OCI-LY1 (cell line): ENCODE data around the gene WDR43.

Experiments used
- CTCF ChIP-seq: fragments of 200-600 bp; sonication (generic), shearing (Covaris generic); IDR thresholded peaks from 2 replicates; pipeline ENCODE4 v1.5.1; 2017; ENCODE audit warnings: mild to moderate bottlenecking, antibody characterized with exemption, low read length, moderate library complexity, mixed read lengths
- EZH2 ChIP-seq: fragments of 200-600 bp; sonication (generic), shearing (Covaris generic); IDR thresholded peaks from 2 replicates; pipeline ENCODE4 v1.8.0; 2017; ENCODE audit warnings: borderline replicate concordance, mixed run types, mild to moderate bottlenecking, antibody characterized with exemption, low read length, moderate library complexity, mixed read lengths

- TF ChIP-seq CTCF: no peak
- TF ChIP-seq EZH2: no peak
Measured at GRCh38 chr2:28991021-28991420, 96.6 kb downstream of the WDR43 start.
